Karpas-422 (cell line): Measurements from ENCODE around the gene RABGAP1L. TPM values are rescaled to one million over a fixed set of nuclear protein-coding genes. Genes with fewer than 3 reads are reported as not detected.
A peak's percentile ranks its signal among the peaks of the same experiment; 100 is the strongest.
"Not testable (repeated sequence)": the region's sequence is repeated elsewhere in the genome, so short reads cannot be mapped to it uniquely, and the experiment has no call there.

Experiments used
- DNase-seq: peaks from one replicate; pipeline ENCODE4 v3.0.0-alpha.2; 2015
- H2AFZ ChIP-seq: fragments of 200-600 bp; sonication (generic); 2 replicates; pipeline ENCODE4 v1.6.1; 2014; ENCODE audit warnings: antibody characterized with exemption, low read length, mixed read lengths
- H3K27ac ChIP-seq: fragments of 200-600 bp; sonication (generic); 2 replicates; pipeline ENCODE4 v1.5.1; 2014; ENCODE audit warnings: mild to moderate bottlenecking, low read length, moderate library complexity
- H3K27me3 ChIP-seq: fragments of 200-600 bp; sonication (generic); 2 replicates; pipeline ENCODE4 v1.6.1; 2014; ENCODE audit warnings: low read length, mixed read lengths
- H3K36me3 ChIP-seq: fragments of 200-600 bp; sonication (generic); 2 replicates; pipeline ENCODE4 v1.6.1; 2014; ENCODE audit warnings: low read length, mixed read lengths; ENCODE audit not compliant: insufficient read depth
- H3K4me1 ChIP-seq: fragments of 200-600 bp; sonication (generic); 2 replicates; pipeline ENCODE4 v1.6.1; 2014; ENCODE audit warnings: mild to moderate bottlenecking, low read length, mixed read lengths
- H3K4me2 ChIP-seq: fragments of 200-600 bp; sonication (generic); 2 replicates; pipeline ENCODE4 v1.6.1; 2014; ENCODE audit warnings: low read length, low read depth, mild to moderate bottlenecking; ENCODE audit not compliant: poor library complexity, severe bottlenecking
- H3K4me3 ChIP-seq: fragments of 200-600 bp; sonication (generic); 2 replicates; pipeline ENCODE4 v1.5.1; 2014; ENCODE audit warnings: mild to moderate bottlenecking, antibody characterized with exemption, low read length, mixed read lengths
- H3K79me2 ChIP-seq: fragments of 200-600 bp; sonication (generic); 2 replicates; pipeline ENCODE4 v1.6.1; 2014; ENCODE audit warnings: mild to moderate bottlenecking, low read length, mixed read lengths
- H3K9ac ChIP-seq: fragments of 200-600 bp; sonication (generic); 2 replicates; pipeline ENCODE4 v1.6.0; 2014; ENCODE audit warnings: low read length
- H3K9me2 ChIP-seq: fragments of 200-600 bp; sonication (generic), shearing (Covaris generic); replicated peaks from 2 replicates; pipeline ENCODE4 v1.6.0; 2014; ENCODE audit warnings: mild to moderate bottlenecking, low read length, moderate library complexity; ENCODE audit not compliant: insufficient read depth
- H3K9me3 ChIP-seq: fragments of 300-700, 200-600 bp; sonication (generic); 2 replicates; pipeline ENCODE4 v1.6.1; 2014; ENCODE audit warnings: low read length, mixed read lengths
- H4K20me1 ChIP-seq: fragments of 200-600 bp; sonication (generic); 2 replicates; pipeline ENCODE4 v1.6.1; 2014; ENCODE audit warnings: mild to moderate bottlenecking, antibody characterized with exemption, low read length, low read depth; ENCODE audit not compliant: insufficient read depth
- total RNA-seq: library from RNA; depleted of rRNA; stranded (reverse); fragments of >200 nt; shearing (Covaris generic); gene quantifications from 2 replicates; pipeline ENCODE4 v1.2.3, GENCODE V29; 2014; ENCODE audit warnings: low replicate concordance

Gene RABGAP1L
- total RNA-seq, 1 experiment from 2014 or later: 28.9 TPM

DNA sequence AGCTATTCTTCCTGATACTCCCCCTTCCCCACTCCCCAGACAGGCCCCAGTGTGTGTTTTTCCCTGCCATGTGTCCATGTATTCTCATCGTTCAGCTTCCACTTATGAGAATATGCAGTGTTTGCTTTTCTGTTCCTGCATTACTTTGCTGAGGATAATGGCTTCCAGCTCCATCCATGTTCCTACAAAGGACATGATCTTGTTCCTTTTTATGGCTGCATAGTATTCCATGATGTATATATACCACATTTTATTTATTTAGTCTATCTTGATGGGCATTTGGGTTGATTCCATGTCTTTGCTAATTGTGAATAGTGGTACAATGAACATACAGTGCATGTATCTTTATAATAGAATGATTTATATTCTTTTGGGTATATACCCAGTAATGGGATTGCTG lies 181.1 kb downstream of the RABGAP1L start:
- H3K4me1 ChIP-seq: peaks cover 16% of the 10 kb centered on the region
- not testable (repeated sequence) for H3K4me2 ChIP-seq, H2AFZ ChIP-seq, H3K27me3 ChIP-seq, H3K36me3 ChIP-seq, H4K20me1 ChIP-seq, H3K79me2 ChIP-seq, H3K27ac ChIP-seq, H3K9ac ChIP-seq, DNase-seq, H3K4me3 ChIP-seq, H3K9me3 ChIP-seq, H3K9me2 ChIP-seq

DNA sequence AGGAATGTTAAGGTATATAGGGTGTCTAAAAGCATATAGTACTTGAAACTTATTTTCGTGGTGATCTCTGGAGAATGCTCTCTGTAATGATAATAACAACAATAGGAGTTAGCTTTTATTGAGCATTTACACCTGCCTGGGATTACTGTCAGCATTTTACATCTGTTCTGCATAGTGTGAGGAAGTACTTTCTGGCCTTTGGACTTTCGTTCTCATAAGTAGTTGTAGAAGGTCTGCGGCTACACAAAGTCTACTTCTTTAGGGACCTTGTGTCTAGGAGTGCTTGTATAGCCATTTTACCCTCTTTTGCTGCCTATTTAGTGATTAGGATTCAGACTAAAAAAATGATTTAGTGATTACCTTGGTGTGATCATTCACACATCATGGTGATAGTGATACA lies 184.8 kb downstream of the RABGAP1L start:
- Histone ChIP-seq H3K4me3 (no peak overlapping the region), H3K79me2 (no peaks in the 10 kb centered on the region), H3K9me2 (no peaks in the 10 kb centered on the region), H3K4me2 (peak overlapping the region; percentile 56), H3K27me3 (no peaks in the 10 kb centered on the region), H3K9ac (no peak overlapping the region), H3K27ac (peak overlapping the region; percentile 49), H3K4me1 (peaks cover 16% of the 10 kb centered on the region), H3K9me3 (no peaks in the 10 kb centered on the region), H2AFZ (no peak overlapping the region), H4K20me1 (no peaks in the 10 kb centered on the region), H3K36me3 (no peaks in the 10 kb centered on the region)
- DNase-seq: peak; percentile 52

DNA sequence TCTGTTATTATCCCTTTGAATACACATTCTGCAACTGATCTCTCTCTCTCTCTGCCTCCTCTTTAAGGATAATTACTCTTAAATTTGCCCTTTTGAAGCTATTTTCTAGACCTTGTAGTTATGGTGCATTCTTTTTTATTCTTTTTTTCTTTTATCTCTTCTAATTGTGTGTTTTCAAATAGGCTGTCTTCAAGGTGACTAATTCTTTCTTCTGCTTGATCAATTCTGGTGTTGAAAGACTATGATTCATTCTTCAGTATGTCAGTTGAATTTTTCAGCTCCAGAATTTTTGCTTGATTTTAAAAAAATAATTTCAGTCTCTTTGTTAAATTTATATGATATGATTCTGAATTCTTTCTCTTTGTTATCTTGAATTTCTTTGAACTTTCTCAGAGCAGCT lies 192.8 kb downstream of the RABGAP1L start:
- H3K9me3 ChIP-seq: no peaks in the 10 kb centered on the region
- no peak for DNase-seq
- no peaks in the 10 kb centered on the region for H4K20me1 ChIP-seq
- H2AFZ ChIP-seq: no peak overlapping the region
- H3K4me2 ChIP-seq: no peak overlapping the region
- H3K27ac ChIP-seq: no peak overlapping the region
- no peaks in the 10 kb centered on the region; the same call in 1 of the 2 replicates for H3K4me1 ChIP-seq
- H3K36me3 ChIP-seq: no peaks in the 10 kb centered on the region
- no peaks in the 10 kb centered on the region for H3K27me3 ChIP-seq
- no peaks in the 10 kb centered on the region for H3K9me2 ChIP-seq
- H3K4me3 ChIP-seq: no peak overlapping the region
- no peaks in the 10 kb centered on the region for H3K79me2 ChIP-seq
- H3K9ac ChIP-seq: no peak overlapping the region

DNA sequence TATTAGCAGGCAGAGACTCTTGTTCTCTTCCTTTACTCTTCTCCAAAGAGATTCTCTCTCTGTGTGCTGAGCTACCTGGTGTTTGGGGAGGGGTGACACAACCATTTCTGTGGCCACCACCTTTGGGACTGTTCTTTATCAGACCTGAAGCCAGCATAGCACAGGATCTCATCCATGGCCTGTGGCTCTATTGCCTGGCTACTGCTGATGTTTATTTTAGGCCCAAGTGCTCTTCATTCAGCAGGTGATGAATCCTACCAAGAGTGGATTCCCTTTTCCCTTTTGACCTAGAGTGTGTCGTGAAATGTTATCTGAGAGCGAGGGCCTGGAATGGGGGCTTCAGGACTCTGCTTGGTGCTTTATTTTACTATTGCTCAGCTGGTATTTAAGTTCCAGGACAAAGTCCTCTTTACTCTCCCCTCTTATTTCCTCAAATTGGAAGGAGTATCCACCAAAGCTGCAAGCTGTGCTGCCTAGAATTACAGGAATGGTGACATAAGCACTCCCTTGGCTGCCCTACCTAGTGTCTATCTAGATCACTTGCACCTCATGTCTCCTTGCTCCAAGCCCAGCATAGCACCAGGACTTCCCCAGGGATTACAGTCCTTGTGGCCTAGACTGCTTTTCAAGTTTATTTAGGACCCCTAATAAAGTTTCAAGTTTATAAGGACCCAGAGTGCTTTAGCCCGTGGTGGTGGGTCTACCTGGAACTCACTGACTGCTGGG lies 193.7 kb downstream of the RABGAP1L start:
- H2AFZ ChIP-seq: no peak overlapping the region
- H3K27ac ChIP-seq: no peak overlapping the region
- H3K36me3 ChIP-seq: no peaks in the 10 kb centered on the region
- H3K4me2 ChIP-seq: no peak overlapping the region
- H3K4me1 ChIP-seq: no peaks in the 10 kb centered on the region; the same call in 1 of the 2 replicates
- no peaks in the 10 kb centered on the region for H4K20me1 ChIP-seq
- H3K9me2 ChIP-seq: no peaks in the 10 kb centered on the region
- no peak overlapping the region for H3K4me3 ChIP-seq
- DNase-seq: no peak
- H3K9ac ChIP-seq: no peak overlapping the region
- H3K27me3 ChIP-seq: no peaks in the 10 kb centered on the region
- H3K9me3 ChIP-seq: no peaks in the 10 kb centered on the region
- H3K79me2 ChIP-seq: no peaks in the 10 kb centered on the region

DNA sequence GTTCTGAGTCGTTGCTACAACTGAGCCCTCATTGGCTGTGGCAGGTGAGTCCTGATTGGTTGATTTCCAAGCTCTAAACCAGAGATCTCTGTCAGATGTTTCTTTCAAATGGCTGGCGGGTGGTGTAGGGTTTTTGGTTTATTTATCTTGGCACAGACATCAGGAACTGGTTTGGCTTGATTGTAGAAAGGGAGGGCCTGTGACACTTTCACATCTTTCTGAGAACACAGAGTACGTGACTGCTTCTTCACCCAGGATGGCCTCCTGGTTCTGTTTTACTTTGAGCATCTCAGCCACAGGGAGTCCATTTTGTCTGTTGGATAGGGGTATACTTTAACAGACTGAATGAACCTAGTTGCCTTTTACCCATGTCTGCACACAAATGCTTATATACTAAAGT lies 199.0 kb downstream of the RABGAP1L start:
- H2AFZ ChIP-seq: no peak overlapping the region
- no peak overlapping the region for H3K4me3 ChIP-seq
- no peak for DNase-seq

DNA sequence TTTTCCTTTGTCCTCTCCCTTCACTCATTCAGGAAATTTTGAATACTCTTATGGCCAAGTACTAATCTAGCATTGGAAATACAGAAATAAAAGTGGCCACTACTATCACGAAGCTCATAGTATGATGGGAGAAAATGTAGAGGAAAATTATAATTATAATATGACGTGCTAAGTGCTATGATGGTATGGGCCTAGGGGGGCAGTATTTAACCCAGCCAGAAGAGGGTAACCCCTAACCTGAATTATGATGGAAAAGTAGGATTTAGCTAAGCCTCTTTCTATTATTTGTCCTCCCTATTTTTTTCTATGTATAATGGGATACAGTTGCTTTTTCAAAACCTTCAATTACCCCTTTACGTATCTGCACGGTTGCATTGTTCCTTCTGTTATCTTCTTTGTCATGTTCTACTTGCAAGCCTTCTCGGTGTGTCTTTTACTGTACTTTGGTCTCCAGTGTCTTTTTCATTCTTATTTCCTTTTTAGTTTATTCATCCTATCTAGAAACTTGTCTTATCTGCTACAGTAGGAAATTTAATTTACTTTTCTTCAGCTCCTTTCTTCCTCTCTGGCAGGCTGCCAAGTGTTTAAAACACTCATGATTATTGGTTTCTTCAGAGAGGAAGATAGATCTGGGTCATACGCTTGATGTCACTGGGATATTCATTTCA lies 199.6 kb downstream of the RABGAP1L start:
- H3K9me2 ChIP-seq: no peaks in the 10 kb centered on the region
- H3K4me2 ChIP-seq: no peak overlapping the region
- no peaks in the 10 kb centered on the region for H3K27me3 ChIP-seq
- no peaks in the 10 kb centered on the region for H4K20me1 ChIP-seq
- H3K79me2 ChIP-seq: no peaks in the 10 kb centered on the region
- H3K4me1 ChIP-seq: no peaks in the 10 kb centered on the region; the same call in 1 of the 2 replicates
- no peak overlapping the region for H3K27ac ChIP-seq
- DNase-seq: no peak
- no peak overlapping the region for H3K9ac ChIP-seq
- no peak overlapping the region for H2AFZ ChIP-seq
- H3K36me3 ChIP-seq: no peaks in the 10 kb centered on the region
- H3K4me3 ChIP-seq: no peak overlapping the region
- no peaks in the 10 kb centered on the region for H3K9me3 ChIP-seq

More for the DNA sequence above, 199.0 kb downstream of the RABGAP1L start:
- Histone ChIP-seq H3K9me2 (no peaks in the 10 kb centered on the region), H3K9me3 (no peaks in the 10 kb centered on the region), H3K27me3 (no peaks in the 10 kb centered on the region), H3K9ac (no peak overlapping the region), H3K4me2 (no peak overlapping the region), H3K4me1 (no peaks in the 10 kb centered on the region; the same call in 1 of the 2 replicates), H3K79me2 (no peaks in the 10 kb centered on the region), H3K36me3 (no peaks in the 10 kb centered on the region), H3K27ac (no peak overlapping the region), H4K20me1 (no peaks in the 10 kb centered on the region)

DNA sequence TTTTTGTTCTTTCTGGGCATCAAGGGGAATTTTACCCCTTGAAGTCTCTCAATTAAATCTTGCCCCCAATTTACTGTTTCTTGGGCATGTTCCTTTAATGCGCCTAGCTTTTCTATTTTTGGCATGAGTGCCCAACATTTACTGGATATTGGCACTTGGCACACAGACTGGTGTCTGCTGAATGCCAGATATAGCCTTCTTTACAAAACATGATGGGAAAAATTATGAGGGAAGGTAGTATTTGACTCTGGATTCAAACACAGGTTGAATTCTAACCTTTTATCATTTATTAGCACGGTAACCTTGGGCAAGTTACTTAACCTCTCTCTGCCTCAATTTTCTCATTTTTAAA lies 200.1 kb downstream of the RABGAP1L start:
- Histone ChIP-seq H3K4me1 (no peaks in the 10 kb centered on the region; the same call in 1 of the 2 replicates), H3K4me3 (no peak overlapping the region), H4K20me1 (no peaks in the 10 kb centered on the region), H3K27me3 (no peaks in the 10 kb centered on the region), H3K36me3 (no peaks in the 10 kb centered on the region), H3K79me2 (no peaks in the 10 kb centered on the region), H3K4me2 (no peak overlapping the region), H3K9me2 (no peaks in the 10 kb centered on the region), H3K9me3 (no peaks in the 10 kb centered on the region), H3K9ac (no peak overlapping the region), H3K27ac (no peak overlapping the region), H2AFZ (no peak overlapping the region)
- no peak for DNase-seq

DNA sequence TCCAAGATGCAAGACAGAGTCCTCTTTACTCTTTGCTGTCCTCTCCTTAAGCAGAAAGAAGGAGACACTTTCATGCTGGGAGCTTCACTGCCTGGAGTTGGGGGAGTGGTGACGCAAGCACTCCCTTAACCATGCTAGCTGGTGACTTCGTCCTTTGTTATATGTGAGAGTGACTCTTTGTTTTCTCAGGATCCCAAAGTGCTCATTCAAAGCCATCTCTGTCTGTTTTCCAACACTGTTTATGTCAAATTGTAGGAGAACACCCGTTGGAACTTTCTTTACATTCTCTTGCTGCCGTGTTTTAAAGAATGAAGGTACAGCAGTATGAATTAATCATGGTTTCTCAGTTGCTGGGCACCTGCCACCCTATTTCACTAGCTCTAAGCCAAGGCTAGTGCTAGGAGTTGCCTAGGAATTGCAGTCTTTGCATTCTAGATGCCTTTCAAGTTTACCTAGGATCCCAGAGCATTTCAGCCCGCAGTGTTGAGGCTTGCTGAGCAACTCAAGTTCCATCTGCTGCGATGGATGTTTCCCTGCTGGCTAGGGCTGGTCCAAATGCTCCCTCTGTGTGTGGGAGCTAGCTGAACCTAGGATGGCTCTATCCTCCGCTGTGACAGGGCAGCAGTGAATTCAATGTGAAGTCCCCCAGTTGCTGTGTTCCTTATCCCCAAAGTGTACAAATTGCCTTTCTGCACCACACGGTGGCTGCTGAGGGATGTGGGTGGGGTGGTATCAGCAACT lies 205.8 kb downstream of the RABGAP1L start:
- no peaks in the 10 kb centered on the region for H4K20me1 ChIP-seq
- no peaks in the 10 kb centered on the region for H3K79me2 ChIP-seq
- H3K36me3 ChIP-seq: no peaks in the 10 kb centered on the region
- H3K27ac ChIP-seq: no peak overlapping the region
- H3K27me3 ChIP-seq: no peaks in the 10 kb centered on the region
- H2AFZ ChIP-seq: no peak overlapping the region
- no peaks in the 10 kb centered on the region for H3K9me2 ChIP-seq
- H3K9ac ChIP-seq: no peak overlapping the region
- DNase-seq: no peak
- H3K4me2 ChIP-seq: no peak overlapping the region
- no peak overlapping the region for H3K4me3 ChIP-seq
- H3K4me1 ChIP-seq: no peaks in the 10 kb centered on the region
- H3K9me3 ChIP-seq: no peaks in the 10 kb centered on the region
